GM12891 (cell line): ENCODE results near the gene RERE.

Source experiments
- DNase-seq: peaks from one replicate; pipeline ENCODE4 v3.0.0; 2011; ENCODE audit warnings: low spot score; ENCODE audit not compliant: insufficient read length
- FAIRE-seq: peaks from 2 replicates; lab custom pipeline; 2011; peaks lifted over from hg19 to GRCh38; lab: Jason Lieb, UNC
- PAX5 ChIP-seq: IDR thresholded peaks from 2 replicates; pipeline ENCODE4 v1.6.1; 2011; ENCODE audit warnings: low read length, moderate library complexity, mild to moderate bottlenecking; ENCODE audit not compliant: insufficient read depth, severe bottlenecking
- POLR2A ChIP-seq: IDR thresholded peaks from 2 replicates; pipeline ENCODE4 v1.6.1; 2011; ENCODE audit warnings: low read depth, low read length, control low read depth
- POLR2AphosphoS5 ChIP-seq: IDR thresholded peaks from 2 replicates; pipeline ENCODE4 v1.6.1; 2011; ENCODE audit warnings: low read depth, low read length, control low read depth
- POU2F2 ChIP-seq: IDR thresholded peaks from 2 replicates; pipeline ENCODE4 v1.6.1; 2011; ENCODE audit warnings: low read depth, mild to moderate bottlenecking, control low read depth, low read length, moderate library complexity
- SPI1 ChIP-seq: IDR thresholded peaks from 2 replicates; pipeline ENCODE4 v1.6.1; 2011; ENCODE audit warnings: low read depth, low read length, control low read depth
- TAF1 ChIP-seq: IDR thresholded peaks from 2 replicates; pipeline ENCODE4 v1.6.1; 2011; ENCODE audit warnings: low read depth, low read length, control low read depth

RERE gene

DNA sequence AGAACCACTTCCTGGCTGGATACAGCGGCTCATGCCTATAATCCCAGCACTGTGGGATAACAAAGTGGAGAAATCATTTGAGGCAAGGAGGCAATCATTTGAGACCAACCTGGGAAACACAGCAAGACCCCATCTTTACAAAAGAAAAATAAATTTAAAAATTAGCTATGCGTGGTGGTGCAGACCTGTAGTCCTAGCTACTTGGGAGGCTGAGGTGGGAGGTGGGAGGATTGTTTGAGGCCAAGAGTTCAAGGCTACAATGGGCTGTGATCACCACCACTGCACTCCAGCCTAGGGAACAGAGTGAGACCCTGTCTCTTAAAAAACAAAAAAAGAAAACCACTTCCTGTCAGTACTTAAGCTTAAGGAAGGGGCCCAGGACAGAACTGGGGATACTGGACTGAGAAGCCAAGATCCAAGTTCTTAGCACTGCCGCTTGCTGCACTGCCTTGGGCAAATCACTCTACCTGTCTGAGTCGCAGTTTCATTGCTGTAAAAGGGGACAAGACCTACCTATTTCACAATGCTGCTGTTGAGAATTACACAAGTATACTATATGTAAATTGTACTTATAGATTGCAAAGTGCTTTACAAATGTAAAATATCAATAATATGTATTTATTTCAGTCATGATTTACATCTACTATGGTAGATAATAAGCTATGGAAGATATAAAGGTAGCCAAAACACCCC is 154.9 kb downstream of the RERE start:
- TF ChIP-seq POLR2AphosphoS5 = no peak
- no peak for TF ChIP-seq SPI1
- TF ChIP-seq TAF1 = no peak
- TF ChIP-seq PAX5 = no peak
- TF ChIP-seq POU2F2 = no peak
- TF ChIP-seq POLR2A = no peak
- FAIRE-seq (no peak), DNase-seq (no peak)

DNA sequence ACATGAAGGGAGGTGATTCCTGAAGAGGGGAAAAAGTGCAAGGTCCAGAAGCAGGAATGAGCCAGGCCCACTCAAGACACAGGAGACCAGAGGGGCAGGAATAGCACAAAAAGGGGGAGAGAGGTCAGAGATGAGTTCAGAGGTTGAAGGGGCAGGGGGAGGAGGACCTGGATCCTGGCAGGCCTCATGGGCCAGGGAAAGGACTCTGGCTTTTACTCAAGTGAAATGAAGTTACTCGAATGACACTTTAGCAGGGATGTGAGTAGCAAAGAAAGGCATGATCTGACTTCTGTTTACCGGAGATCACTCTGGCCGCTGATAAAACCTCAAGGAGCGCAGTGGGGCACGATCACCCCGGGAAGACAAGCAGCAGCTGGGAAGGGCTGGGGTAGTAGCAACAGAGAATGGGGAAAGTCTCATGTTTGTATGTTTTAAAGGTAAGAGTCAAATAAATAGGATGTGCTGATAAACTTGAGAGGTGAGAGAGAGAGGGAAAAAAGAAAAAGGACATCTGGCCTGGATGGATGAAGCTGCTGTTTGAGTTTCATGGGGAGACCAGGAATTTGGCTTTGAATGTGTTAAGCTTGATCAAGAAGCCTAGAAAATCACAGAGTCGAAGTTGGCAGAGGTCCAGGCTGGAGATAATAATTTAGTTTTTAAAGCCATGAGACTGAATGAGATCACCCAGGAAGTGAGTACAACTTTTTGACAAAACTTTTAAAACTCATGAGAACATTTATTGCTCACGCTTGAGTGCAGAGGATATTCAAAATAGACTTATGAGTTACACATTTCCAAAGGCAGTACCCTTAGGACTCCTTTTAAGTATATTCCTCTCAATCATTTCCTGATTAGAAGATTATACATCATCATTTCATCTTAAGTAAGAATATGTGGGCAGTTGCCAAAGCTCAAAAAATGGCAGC is 156.0 kb downstream of the RERE start:
- FAIRE-seq (no peak), DNase-seq (no peak)
- peak; percentile 43 for TF ChIP-seq SPI1
- TF ChIP-seq TAF1 = no peak

DNA sequence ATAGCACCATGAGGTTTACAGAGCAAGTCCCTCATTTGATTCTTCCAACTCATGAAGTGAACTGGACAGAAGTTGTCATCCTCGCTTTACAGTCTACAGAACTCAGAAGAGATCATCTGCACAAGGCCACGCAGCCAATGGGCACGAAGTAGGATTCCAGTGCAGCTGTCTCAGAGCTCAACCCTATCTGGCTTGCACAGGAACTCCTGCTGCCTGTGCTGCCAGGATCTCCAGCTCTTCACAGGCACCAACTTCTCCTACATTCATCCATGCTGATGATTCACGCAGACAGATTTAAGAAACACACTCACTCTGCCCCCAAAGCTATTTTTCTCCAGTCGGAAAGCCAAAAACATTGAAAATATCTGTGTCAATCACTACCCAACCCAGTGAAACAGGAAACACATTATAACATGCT is 157.0 kb downstream of the RERE start:
- no peak for TF ChIP-seq POLR2A
- FAIRE-seq = peak; percentile 16
- DNase-seq = no peak

DNA sequence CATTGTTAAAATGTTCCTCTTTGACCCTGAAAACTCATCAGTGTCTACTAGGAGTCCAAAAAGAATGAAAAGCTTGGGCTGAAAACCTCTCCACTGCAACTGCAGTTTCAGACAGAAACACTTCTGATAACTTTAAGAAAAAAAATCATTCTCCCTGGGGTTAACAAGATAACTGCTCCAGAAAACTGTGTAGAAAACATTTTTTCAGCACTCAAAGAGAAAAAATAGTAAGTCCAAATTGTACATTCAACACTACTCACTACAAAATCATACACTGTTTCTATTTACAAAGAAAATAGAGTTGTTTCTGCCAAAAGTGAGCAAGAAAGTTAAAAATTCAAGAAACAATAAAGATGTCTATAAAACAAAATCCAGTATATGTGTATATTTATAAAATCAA is 157.8 kb downstream of the RERE start:
- FAIRE-seq (no peak), DNase-seq (no peak)
- TF ChIP-seq SPI1 (no peak), POLR2A (no peak), TAF1 (no peak), POU2F2 (no peak), POLR2AphosphoS5 (no peak), PAX5 (no peak)

DNA sequence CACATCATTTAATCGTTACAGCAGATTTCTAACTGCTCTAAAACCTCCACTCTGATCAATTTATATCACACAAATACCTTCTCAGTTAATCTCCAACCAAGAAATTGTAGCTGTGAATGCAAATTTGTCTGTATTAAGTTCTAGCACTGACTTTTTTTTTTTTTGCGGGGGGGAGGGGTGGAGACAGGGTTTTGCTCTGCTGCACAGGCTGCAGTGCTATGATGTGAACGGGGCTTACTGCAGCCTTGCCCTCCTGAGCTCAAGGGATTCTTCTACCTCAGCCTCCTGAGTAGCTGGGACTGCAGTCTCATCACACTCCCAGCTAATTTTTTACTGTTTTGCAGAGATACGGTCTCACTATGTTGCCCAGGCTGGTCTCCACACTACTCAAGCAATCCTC is 163.6 kb downstream of the RERE start:
- TF ChIP-seq TAF1 (no peak), PAX5 (peak; percentile 78)
- DNase-seq = no peak
- no peak for FAIRE-seq

DNA sequence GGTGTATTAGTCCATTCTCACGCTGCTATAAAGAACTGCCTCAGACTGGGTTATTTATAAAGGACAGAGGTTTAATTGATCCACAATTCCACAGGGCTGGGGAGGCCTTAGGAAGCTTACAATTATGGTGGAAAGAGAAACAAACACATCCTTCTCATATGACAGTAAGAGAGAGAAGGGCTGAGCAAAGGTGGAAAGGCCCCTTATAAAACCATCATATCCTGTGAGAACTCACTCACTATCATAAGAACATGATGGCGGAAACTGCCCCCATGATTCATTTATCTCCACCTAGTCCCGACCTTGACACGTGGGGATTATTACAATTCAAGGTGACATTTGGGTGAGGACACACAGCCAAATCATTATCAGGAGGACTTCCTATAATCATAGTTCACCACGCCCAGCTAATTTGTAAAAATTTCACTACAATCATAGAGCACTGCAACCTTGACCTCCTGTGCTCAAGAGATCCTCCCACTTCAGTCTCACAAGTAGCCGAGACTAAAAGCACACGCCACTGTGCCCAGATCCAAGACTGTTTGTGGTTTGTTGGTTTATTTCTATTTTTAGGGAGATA is 164.9 kb downstream of the RERE start:
- no peak for TF ChIP-seq PAX5
- TF ChIP-seq TAF1 = no peak
- no peak for TF ChIP-seq SPI1
- no peak for TF ChIP-seq POLR2AphosphoS5
- TF ChIP-seq POU2F2 = no peak
- TF ChIP-seq POLR2A = no peak
- DNase-seq (no peak), FAIRE-seq (no peak)

DNA sequence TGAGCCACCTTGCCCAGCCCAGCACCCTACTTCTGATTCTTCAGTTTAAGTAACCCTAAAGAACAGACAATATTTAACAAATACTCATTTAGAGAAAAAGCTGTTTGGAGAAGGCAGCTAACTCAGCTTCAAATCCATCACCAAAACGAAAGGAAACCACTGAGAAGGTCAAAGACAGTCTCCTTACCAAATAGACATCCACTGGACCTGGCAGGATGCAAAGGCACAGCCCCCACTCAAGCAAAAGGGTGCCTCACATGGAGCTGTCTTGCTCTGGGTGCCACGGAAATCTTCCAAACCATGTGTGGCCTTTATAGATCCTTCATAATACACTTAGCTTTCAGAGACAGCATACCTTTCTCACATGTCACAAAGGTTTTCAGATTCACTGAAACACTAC is 165.5 kb downstream of the RERE start:
- FAIRE-seq (peak; percentile 9), DNase-seq (no peak)
- TF ChIP-seq POLR2AphosphoS5 (no peak), POLR2A (no peak), SPI1 (no peak), PAX5 (no peak), POU2F2 (no peak), TAF1 (no peak)

DNA sequence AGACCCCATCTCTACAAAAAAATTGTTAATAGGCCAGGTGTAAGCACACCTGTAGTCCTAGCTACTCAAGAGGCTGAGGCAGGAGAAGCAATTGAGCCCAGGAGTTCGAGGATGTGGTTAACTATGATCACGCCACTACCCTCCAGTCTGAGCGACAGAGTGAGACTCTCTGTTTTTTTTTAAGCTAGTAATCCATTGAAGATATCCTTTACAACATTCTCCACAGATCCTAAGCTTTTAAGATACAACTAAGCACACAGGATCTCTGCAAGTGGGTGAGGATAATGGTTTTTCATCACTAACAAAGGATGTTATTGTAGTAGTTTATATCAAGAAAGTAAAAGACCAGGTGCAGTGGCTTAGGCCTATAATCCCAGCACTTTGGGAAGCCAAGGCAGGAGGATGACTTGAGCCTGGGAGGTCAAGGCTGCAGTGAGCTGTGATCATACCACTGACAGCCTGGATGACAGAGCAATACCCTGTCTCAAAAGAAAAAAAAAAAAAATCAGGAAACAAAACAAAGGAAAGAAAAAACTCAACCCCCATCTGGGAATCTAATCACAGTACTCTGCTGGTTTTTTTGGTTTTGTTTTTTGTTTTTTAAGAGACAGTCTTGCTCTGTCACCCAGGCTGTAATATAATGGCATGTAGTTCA is 166.1 kb downstream of the RERE start:
- no peak for TF ChIP-seq POLR2A
- no peak for TF ChIP-seq POU2F2
- TF ChIP-seq TAF1 = no peak
- no peak for TF ChIP-seq PAX5
- no peak for TF ChIP-seq POLR2AphosphoS5
- TF ChIP-seq SPI1 = no peak
- DNase-seq (no peak), FAIRE-seq (peak; percentile 13)

DNA sequence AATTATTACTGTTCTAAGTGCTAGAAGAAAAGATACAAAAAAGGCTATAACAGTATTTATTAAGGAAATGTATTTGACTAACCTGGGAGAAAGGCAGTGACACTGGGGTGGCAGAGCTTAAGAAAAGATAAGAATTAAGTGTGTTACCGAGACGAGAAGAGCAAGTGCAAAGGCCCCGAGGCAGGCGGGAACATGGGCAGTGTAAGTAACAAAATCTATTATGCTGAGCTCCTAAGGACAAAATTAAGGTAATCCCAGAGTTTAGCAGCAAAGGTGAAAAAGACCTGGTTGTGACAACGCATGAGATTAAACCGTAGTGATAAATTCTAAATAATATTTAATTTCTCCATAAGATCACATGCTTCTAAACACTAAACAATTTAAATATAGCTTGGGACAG is 167.6 kb downstream of the RERE start:
- TF ChIP-seq SPI1 (no peak), POLR2A (no peak), TAF1 (no peak), PAX5 (no peak), POLR2AphosphoS5 (no peak), POU2F2 (no peak)
- FAIRE-seq (no peak), DNase-seq (no peak)

DNA sequence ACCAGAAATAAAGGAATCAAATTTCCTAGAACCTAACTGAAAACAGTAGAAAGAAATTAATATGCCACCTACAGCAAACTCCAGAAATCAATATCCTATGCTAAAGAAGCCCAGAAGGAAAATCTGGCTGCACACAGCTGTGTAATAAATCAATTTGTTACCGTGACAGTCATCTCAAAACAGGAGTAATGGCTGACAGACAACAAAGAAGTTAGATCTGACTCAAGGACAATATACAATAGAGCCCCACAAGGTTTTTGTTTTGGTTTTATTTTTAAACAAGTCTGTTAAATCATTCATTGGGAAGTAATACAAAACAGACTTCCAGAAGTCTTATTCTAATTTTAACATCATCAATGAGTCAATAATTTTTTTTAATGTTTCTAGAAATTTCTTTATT is 168.4 kb downstream of the RERE start:
- DNase-seq = no peak
- TF ChIP-seq PAX5 (no peak), POU2F2 (no peak), POLR2A (no peak), SPI1 (no peak), TAF1 (no peak), POLR2AphosphoS5 (no peak)
- no peak for FAIRE-seq
